Measurements from ENCODE around the gene ADGRB3.

The ADGRB3 gene

DNA sequence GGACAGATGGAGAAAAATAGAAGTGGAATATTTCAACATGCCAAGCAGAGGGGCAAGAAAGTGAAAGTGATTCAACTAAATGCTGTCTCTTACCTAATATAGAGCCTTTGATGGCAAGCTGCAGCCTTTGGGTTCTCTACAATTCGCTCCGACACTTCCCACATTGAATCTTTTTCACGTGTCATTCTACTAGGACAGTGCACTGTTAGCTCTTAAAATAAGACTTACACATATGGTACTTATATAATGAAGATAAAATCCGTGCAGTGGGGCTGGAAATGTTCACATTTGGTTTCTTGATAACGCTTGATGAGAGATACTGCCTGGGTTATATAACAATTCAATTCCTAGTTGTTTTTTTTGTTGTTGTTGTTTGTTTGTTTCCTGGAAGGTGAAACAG is 659.3 kb downstream of the ADGRB3 start:
- TF ChIP-seq, protein P1, sequence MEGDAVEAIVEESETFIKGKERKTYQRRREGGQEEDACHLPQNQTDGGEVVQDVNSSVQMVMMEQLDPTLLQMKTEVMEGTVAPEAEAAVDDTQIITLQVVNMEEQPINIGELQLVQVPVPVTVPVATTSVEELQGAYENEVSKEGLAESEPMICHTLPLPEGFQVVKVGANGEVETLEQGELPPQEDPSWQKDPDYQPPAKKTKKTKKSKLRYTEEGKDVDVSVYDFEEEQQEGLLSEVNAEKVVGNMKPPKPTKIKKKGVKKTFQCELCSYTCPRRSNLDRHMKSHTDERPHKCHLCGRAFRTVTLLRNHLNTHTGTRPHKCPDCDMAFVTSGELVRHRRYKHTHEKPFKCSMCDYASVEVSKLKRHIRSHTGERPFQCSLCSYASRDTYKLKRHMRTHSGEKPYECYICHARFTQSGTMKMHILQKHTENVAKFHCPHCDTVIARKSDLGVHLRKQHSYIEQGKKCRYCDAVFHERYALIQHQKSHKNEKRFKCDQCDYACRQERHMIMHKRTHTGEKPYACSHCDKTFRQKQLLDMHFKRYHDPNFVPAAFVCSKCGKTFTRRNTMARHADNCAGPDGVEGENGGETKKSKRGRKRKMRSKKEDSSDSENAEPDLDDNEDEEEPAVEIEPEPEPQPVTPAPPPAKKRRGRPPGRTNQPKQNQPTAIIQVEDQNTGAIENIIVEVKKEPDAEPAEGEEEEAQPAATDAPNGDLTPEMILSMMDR (IDR thresholded peaks at IDR 0.05; ENCODE audit: low read depth, low read length), result no peak
- no peak for DNase-seq (ENCODE audit: low read depth in 2 of 2)
- no peak overlapping the region for H3K4me3 ChIP-seq (replicated peaks in 1 of 2; ENCODE audit: low read depth in 2 of 2, low read length in 2 of 2)

DNA sequence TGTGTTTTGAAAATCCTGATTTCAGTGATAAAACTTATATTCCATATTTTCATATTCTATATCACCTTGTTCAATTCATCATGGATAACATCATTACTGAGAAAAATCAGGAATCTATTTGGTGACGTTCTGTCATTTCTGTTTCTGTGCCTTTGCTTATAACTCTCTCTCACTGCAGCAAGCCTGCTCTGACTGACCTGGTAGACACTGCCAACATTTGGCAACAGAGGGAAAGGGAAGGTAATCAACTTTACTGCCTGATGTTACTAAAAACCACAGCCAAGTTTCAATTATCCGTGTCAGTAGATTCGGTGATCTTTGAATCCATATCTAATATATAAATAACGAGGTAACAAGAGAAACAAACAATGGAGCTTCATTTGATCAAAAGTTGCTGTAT is 659.8 kb downstream of the ADGRB3 start:
- DNase-seq (ENCODE audit: low read depth in 2 of 2), result no peak
- TF ChIP-seq, protein P1 (IDR thresholded peaks at IDR 0.05; ENCODE audit: low read depth, low read length), result no peak
- H3K4me3 ChIP-seq (replicated peaks in 1 of 2; ENCODE audit: low read depth in 2 of 2, low read length in 2 of 2), result no peak overlapping the region

DNA sequence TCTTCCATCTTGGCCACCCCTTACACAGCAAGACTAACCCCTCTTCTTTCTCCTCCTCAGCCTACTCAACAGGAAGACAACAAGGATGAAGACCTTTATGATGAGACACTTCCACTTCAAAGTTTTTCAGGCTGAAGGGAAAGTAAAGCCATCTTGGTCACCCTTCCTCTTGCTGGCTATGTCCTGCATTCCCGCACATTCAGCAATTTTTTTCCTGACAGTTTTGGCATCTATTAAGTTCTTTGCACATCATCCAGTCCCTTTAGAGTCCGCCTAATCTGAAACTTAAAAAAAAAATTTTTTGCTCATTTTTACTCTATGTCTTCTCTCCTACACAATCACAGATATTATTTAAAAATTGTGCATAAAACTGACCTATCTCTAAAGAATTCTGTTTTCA is 668.3 kb downstream of the ADGRB3 start:
- no peak overlapping the region for H3K4me3 ChIP-seq (replicated peaks in 1 of 2; ENCODE audit: low read depth in 2 of 2, low read length in 2 of 2)
- DNase-seq (ENCODE audit: low read depth in 2 of 2), result no peak
- TF ChIP-seq, protein P1 (IDR thresholded peaks at IDR 0.05; ENCODE audit: low read depth, low read length), result no peak

DNA sequence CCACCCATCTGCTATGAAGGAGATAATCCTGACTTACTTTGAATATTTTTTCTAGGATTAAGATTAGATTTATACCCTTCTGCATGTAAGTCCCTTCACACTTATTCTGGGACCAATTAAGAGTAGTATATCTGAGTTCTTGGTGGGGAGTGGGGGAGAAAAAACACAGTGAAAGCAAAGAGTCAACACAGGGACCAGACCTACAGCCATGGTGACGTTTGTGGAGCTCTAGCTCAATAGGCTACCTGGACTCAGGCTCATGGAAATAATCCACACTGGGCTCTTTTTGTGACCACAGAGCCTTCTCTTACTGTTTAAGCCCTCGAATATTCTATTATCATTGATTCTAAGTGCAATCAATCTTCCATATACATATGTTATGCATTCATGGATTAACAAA is 670.4 kb downstream of the ADGRB3 start:
- DNase-seq (ENCODE audit: low read depth in 2 of 2), result no peak
- no peak overlapping the region for H3K4me3 ChIP-seq (replicated peaks in 1 of 2; ENCODE audit: low read depth in 2 of 2, low read length in 2 of 2)
- TF ChIP-seq, protein P1 (IDR thresholded peaks at IDR 0.05; ENCODE audit: low read depth, low read length), result no peak

DNA sequence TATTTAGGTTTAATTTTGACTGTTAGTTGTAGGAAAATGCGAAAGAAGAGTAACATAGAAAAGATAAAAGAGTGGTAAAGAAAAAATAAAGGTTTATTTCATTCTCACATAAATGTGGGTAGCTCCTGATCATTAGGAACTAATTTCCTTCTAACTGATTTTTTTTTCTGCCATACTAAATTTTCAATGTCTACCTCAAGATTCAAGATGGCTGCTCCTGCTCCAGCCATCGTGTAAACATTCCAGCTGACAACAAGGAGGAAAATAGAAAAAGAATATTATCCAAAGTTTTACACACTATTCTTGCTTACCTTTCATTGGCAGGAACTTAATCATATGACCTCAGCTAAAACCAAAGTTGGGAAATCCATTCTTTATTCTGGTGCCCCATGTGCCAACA is 673.5 kb downstream of the ADGRB3 start:
- DNase-seq (ENCODE audit: low read depth in 2 of 2), result no peak
- no peak overlapping the region for H3K4me3 ChIP-seq (replicated peaks in 1 of 2; ENCODE audit: low read depth in 2 of 2, low read length in 2 of 2)
- TF ChIP-seq, protein P1 (IDR thresholded peaks at IDR 0.05; ENCODE audit: low read depth, low read length), result no peak

DNA sequence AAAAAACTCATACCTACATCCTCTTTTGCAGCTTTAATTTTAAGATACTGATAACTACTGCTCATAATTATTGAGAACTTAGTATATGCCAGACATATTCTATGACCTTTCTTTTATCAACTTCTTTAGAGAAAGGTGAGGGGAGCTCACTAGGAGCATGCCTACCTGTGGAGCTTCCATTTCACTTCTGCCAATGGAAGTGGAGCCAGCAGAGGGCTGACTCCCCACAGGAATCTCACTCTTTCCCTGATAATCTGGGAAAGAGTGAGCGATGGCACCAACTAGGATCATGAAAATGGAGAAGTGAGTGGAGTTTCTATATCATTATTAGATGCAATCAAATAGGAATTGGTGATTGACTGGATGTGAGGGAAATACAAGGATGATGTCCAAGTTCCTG is 676.8 kb downstream of the ADGRB3 start:
- H3K4me3 ChIP-seq (replicated peaks in 1 of 2; ENCODE audit: low read depth in 2 of 2, low read length in 2 of 2), result no peak overlapping the region
- TF ChIP-seq, protein P1 (IDR thresholded peaks at IDR 0.05; ENCODE audit: low read depth, low read length), result no peak
- DNase-seq (ENCODE audit: low read depth in 2 of 2), result no peak

DNA sequence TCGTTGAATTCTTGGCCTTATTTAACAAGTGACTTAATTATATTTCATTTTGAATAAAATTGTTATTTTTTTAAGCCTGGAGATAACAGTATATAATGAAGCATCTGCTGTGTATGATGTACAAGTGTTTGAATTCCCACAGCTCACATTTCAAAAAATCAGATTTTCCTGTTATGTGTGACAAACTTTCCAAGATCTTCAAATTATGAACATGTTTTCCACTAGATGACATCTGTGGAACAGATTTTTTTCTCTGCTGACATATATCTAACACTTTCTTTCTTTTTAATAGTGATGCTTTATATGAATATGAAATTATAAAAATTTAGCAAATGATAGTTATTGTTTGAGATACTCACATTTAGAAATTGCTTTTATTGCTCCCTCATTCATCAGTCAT is 678.9 kb downstream of the ADGRB3 start:
- no peak for DNase-seq (ENCODE audit: low read depth in 2 of 2)

More for the DNA sequence above, 678.9 kb downstream of the ADGRB3 start:
- no peak overlapping the region for H3K4me3 ChIP-seq (replicated peaks in 1 of 2; ENCODE audit: low read depth in 2 of 2, low read length in 2 of 2)
- TF ChIP-seq, protein P1 (IDR thresholded peaks at IDR 0.05; ENCODE audit: low read depth, low read length), result no peak
